ENCODE data around the gene PRKN.

Gene PRKN

GRCh38 chr6:161667957-161668356, 1059.6 kb downstream of the PRKN start:
- no peak for DNase-seq (ENCODE audit: low read depth, low spot score)

- DNase-seq (ENCODE audit: low read depth, low spot score) = no peak
Measured at GRCh38 chr6:161663682-161664081, 1063.9 kb downstream of the PRKN start.

- no peak for DNase-seq (ENCODE audit: low read depth, low spot score)
Measured at GRCh38 chr6:161660666-161661571, 1066.6 kb downstream of the PRKN start.

- DNase-seq (ENCODE audit: low read depth, low spot score) = no peak
Measured at GRCh38 chr6:161658211-161658610, 1069.4 kb downstream of the PRKN start.

GRCh38 chr6:161654209-161654608, 1073.4 kb downstream of the PRKN start:
- DNase-seq (ENCODE audit: low read depth, low spot score) = no peak

- no peak for DNase-seq (ENCODE audit: low read depth, low spot score)
Measured at GRCh38 chr6:161651949-161652348, 1075.6 kb downstream of the PRKN start.

GRCh38 chr6:161649841-161650240, 1077.7 kb downstream of the PRKN start:
- DNase-seq (ENCODE audit: low read depth, low spot score) = no peak

GRCh38 chr6:161649068-161649467, 1078.5 kb downstream of the PRKN start:
- DNase-seq (ENCODE audit: low read depth, low spot score) = no peak

- no peak for DNase-seq (ENCODE audit: low read depth, low spot score)
Measured at GRCh38 chr6:161647234-161647633, 1080.3 kb downstream of the PRKN start.

GRCh38 chr6:161644521-161644920, 1083.0 kb downstream of the PRKN start:
- no peak for DNase-seq (ENCODE audit: low read depth, low spot score)

GRCh38 chr6:161641175-161641574, 1086.4 kb downstream of the PRKN start:
- DNase-seq (ENCODE audit: low read depth, low spot score) = no peak

- no peak for DNase-seq (ENCODE audit: low read depth, low spot score)
Measured at GRCh38 chr6:161639772-161640171, 1087.8 kb downstream of the PRKN start.

- DNase-seq (ENCODE audit: low read depth, low spot score) = no peak
Measured at GRCh38 chr6:161637658-161638057, 1089.9 kb downstream of the PRKN start.

- no peak for DNase-seq (ENCODE audit: low read depth, low spot score)
Measured at GRCh38 chr6:161636882-161637430, 1090.6 kb downstream of the PRKN start.

- no peak for DNase-seq (ENCODE audit: low read depth, low spot score)
Measured at GRCh38 chr6:161635975-161636374, 1091.6 kb downstream of the PRKN start.

- DNase-seq (ENCODE audit: low read depth, low spot score) = no peak
Measured at GRCh38 chr6:161634916-161635315, 1092.7 kb downstream of the PRKN start.

GRCh38 chr6:161631676-161632194, 1095.8 kb downstream of the PRKN start:
- DNase-seq (ENCODE audit: low read depth, low spot score) = no peak

GRCh38 chr6:161630674-161631073, 1096.9 kb downstream of the PRKN start:
- DNase-seq (ENCODE audit: low read depth, low spot score) = no peak

- no peak for DNase-seq (ENCODE audit: low read depth, low spot score)
Measured at GRCh38 chr6:161626132-161626676, 1101.4 kb downstream of the PRKN start.

GRCh38 chr6:161624111-161624510, 1103.5 kb downstream of the PRKN start:
- no peak for DNase-seq (ENCODE audit: low read depth, low spot score)

- no peak for DNase-seq (ENCODE audit: low read depth, low spot score)
Measured at GRCh38 chr6:161622779-161623178, 1104.8 kb downstream of the PRKN start.

GRCh38 chr6:161618831-161619454, 1108.6 kb downstream of the PRKN start:
- peak; percentile 54 for DNase-seq (ENCODE audit: low read depth, low spot score)

All from iPS DF 19.7 (cell line).